CD4-positive, alpha-beta T cell treated with Interleukin-6 for 4 hours (primary cell): ENCODE measurements around the gene MAP4K2.

Source experiments
- DNase-seq: peaks from one replicate; pipeline ENCODE4 v3.0.0-alpha.2; 2020; ENCODE audit warnings: mixed read lengths

The MAP4K2 gene

DNA sequence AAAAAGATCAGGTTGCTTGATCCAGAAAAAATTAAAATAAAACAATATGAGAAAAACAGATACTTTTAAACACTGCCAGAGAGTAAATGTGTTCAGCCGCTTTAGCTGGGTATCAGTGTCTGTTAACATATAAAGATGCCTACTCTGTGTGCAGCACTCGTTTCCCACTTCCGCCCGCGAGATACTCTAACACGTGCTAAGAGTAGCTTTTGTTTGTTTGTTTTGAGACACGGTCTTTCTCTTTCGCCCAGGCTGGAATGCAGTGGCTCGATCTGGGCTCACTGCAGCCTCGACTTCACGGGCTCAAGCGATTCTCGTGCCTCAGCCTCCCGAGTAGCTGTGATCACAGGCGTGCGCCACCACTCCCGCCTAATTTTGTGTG is 7.9 kb upstream of the MAP4K2 start:
- DNase-seq, result no peak

DNA sequence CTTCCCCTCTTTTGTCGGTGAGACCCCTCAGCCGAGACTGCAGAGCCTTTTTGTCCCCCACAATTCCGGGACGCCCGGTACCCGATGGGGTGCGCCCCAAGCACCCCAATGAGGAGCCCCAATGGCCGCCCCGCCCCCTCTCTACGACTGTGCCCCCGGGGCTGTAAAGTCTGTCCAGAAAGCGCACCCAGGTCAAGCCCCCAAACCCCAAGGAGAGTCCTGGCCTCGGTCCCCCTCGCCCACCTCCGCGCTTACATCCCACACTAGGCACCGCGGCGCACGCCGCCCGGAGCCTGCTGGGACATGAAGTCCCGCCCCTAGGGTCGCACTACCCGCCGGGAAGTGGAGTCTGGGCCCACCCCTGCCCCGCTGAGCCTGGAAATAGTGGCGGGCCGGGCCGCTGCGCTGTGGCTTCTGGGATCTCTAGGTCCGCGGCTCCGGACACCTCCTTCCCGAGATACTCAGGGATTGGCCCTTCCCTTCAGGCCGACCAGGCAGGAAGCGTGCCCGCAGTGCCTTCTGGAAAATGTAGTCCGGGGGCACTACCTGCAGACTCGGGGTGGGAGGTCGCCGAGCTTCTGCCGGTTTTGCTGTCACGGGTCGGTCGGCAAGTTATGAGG is 7.4 kb upstream of the MAP4K2 start, which contains the start of gene MEN1:
TSS of gene MEN1 (minus strand) at position 281 of the 620 bp plus-strand sequence. CDS start 442 bp downstream, outside the sequence.
- DNase-seq, result peak; percentile 79

DNA sequence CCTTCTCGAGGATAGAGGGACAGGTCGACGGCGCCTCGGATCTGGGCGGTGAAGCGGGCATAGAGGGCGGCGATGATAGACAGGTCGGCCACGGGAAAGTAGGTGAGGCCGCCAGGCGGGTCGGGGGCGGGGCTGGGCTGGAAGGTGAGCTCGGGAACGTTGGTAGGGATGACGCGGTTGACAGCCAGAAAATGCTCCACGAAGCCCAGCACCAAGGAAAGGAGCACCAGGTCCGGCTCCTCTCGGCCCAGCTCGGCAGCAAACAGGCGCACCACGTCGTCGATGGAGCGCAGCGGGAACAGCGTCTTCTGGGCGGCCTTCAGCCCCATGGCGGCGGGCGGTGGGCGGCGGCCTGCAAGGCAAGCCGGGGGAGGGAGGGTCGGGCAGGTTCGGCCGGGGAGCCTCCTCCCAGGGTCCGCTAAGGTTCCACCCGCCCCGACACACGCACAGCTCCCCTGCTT is 6.8 kb upstream of the MAP4K2 start:
- peak; percentile 37 for DNase-seq

DNA sequence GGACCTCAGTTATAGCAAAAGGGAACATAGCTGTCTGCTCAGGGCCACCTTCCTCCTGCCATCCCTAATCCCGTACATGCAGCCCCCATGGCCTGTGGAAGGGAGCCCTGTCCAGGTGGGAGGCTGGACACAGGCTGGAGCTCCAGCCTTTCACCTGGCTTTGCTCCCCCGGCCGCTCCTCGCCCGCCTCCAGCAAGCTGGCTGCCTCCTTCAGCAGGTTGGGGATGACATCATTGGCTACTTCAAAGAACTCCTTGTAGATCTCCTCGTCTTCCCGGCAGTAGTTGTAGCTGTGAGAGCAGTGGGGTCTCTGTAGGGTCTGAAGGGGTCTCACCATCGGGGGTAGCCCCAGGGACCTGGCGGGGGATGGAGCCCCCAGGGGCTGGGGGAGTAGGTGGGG is 2.5 kb upstream of the MAP4K2 start:
- DNase-seq, result no peak

DNA sequence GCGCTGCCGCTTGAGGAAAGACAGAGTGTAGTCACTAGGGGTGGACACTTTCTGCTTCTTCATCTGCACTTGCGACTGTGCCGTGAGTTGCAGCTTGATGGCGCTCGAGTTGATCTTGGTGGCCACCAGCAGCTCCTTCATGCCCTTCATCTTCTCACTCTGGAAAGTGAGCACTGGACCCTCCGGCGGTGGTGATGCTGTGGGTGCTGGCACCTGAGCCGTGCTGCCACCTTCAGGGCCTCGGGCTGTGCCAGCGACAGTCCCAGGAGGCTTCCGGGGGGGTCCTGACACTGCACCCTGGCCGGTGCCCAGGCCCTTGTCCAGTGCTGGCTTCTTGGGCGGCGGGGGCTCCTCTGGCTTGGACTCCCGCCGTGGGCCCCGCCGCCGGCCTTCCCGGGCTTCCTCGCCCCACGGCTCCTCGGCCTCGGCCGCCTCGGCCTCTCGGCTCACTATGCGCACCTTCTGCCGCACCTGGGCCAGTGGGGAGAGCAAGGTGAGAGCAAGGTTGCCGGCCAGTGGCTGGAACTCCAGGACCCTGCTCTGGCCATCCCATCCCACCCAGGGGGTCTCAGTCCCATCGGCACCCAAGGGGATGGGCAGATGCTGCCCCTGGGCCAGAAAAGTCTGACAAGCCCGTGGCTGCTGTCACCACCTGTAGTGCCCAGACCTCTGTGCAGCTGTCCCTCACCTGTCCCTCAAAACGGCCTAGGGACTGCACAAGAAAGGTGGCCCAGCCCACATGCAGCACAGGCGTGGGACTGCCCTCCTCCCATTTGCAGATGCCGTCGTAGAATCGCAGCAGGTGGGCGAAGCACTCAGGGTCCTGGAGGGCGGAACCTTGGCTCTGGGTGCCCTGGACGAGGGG is 1.6 kb upstream of the MAP4K2 start:
- no peak for DNase-seq

DNA sequence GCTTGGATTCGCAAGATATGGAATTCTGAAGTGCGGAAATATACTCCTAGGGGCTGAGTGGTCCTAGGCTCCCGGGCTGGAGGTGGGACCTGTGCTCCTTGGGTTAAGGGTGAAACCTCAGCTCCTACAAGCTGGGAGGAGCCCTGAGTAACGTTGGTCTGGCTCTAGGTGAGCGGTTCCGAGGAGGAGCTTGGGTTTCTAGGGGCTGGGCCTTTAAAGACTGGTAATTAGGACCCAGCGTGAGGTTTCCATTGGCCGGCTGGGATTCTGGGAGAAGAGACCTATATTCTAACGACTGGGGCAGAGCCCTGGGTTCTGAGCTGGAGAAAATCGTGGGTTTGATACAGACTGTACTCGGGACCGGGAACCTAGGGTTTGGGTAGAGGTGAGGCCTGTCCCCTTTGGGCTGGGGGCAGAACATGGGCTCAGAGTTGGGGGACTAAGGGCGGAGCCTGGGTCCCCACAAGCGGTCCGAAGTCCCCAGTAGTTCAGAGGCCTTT is 882 bp upstream of the MAP4K2 start:
- no peak for DNase-seq

DNA sequence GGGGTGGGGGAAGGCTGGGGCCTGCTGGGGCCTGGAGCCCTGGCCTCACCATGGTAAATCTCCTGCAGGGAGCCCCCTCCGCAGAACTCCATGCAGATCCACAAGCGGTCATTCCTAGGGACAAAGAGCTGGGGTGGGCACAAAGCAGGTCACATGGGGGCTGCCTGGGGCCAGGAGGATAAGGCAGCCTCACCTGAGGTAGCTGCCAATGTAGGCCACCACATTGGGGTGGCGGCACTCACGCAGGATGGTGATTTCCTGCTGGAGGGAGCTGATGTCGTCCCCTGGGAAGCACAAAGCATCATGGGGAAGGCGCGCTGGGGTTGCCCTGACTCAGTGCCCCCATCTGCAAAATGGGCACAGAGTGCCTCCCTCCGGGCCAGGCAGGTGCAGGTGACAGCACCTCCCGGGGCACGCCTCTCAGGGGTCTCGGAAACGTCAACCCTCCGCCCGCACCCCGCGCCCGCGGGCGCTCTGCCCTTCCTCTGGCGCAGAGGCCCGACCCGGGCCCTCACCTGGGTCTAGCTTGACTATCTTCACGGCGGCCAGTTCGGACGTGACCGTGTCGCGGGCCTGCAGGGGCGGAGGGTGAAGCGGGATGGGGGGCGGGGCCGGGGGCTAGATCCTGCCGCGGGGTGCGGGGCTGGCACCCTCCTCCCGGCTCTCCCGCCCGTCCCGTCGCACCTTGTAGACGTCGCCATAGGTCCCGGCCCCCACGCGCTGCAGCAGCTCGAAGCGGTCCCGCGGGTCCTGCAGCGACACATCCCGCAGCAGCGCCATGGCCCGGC is 450 bp downstream of the MAP4K2 start:
- DNase-seq, result peak; percentile 61

DNA sequence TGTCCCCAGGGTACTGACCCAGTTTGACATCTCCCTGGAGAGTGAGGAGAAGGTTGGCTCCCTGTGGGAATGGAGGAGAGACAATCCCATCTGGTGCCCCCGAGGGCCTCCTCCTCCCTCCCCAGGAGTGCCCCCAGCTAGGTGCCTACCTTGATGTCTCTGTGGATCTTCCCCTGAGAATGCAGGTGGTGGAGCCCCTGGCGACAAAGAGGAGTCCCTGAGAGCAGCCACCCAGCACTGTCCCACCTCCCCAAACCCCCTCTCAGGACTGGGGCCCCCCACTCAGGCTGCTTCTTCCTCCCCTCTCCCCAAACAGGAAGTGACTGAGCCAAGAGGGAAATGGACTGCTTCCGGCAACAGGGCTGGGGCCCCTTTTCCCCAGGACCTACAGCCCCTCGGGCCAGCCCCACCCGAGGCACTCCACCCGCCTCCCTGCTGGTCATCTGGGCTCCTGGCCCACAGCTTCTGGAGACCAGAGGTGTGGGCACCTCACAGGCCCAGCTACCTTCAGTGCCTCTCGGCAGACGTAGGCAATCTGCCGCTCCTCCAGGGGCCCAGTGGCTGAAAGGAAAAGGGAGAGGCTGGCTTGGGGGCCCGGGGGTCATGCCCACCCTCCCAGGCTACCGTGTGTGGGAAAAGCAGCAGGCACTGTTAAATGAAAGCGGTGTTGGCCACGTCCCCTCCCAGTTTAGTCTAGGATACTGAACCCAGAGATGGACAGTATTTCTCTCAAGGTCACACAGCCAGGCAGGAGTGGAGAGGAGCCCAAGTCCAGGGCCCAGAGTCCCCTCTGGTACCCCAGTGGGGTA is 1.2 kb downstream of the MAP4K2 start:
- peak; percentile 22 for DNase-seq

DNA sequence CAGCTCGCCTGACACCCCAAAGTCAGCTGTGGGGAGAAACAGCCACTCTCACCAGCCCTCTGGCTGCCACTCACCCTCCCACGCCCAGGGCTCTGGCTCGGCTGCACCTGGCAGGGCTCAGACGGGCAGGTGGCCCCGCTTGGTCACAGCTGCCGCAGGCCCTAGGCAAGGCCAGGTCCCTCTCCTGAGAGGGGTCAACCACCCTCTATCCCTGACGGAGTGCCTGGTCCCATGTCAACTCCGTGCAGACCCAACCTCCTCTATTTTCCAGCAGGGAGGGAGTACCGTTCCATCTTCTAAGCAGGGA is 1.9 kb downstream of the MAP4K2 start:
- DNase-seq, result no peak

DNA sequence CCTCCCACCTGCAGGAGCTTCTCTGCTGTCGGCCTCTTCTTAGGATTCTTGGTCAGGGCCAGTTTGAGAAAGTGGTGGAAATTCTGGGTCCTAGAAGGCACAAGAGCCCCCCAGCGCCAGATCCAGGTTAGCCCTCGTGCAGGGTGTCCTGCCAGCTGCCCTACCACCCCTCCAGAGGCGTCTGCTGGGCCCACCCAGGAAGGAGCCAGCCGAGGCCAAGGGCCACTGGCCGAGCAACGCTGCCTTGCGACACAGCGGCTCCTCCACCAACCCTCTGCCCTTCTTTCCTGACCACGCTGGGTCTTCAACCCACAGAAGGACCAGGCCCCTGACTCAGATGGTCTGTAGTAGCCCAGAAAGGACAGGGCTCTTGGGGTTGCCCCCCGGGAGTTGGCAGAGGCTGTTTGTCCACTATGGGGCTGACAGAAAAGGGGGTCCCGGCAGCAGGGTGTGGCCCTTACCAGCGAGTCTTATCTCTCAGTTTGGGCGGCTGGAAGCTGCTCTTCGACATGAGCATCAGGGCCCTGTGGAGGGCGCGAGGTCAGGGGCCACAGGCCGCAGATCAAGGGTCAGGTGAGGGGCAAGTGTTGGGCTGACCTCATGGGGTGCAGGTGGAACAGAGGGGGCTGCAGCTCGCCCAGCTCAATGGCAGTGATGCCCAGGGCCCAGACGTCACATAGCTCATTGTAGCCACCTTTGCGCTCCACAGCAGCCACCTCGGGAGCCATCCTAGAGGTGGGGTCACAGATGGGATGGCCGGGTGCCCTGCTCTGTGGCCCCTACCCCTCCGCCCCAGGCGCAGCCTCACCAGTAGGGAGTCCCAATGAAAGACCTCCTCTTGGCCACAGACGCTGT is 2.5 kb downstream of the MAP4K2 start:
- DNase-seq, result no peak

DNA sequence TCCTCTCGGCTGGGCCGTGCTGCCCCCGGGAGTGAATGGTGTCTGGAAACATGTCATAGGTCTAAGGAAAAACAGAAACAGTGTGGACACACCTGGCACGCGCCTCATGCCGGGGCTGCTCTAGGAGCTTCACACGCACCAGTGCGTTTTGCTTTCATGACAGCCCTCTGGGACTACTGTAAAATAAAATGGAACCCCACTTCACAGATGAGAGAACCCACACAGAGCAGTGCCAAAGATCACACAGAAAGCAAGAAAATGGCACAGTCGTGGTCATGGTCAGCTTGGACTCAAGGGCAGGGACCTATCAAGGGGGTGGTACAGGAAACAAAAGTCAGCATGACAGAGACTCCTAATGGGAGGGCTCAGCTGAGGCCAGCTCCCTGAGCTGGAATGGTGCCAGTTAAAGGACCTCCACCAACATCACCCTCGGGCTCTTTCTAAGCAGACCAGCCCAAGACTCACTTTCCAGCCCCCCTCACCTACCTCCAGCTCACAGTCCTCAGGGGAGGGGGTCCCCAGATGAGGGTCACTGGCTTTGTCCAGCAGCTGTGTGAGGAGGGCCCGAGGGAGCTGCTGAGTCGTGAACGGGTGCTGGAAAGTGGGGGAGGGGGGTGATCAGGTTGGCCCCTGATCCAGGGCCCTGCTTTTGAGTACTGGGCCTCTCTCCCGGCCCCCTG is 3.3 kb downstream of the MAP4K2 start:
- no peak for DNase-seq

DNA sequence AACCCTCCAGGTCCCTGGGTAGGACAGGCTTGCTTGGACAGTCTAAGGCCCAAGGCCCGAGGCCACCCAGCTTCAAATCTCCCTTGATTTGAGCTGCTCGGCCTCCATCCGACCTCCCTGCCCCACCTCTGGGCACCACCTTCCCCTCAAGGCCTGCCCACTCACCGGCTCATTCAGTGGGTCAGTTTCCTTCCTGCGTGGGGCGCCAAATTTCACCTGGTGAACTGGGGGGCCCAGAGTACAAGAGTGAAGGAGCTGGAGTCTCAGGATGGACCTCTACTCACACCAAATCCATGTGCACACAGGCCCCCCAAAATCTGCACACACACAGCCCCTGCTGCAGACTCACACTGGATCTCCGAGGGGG is 3.8 kb downstream of the MAP4K2 start:
- DNase-seq, result no peak

DNA sequence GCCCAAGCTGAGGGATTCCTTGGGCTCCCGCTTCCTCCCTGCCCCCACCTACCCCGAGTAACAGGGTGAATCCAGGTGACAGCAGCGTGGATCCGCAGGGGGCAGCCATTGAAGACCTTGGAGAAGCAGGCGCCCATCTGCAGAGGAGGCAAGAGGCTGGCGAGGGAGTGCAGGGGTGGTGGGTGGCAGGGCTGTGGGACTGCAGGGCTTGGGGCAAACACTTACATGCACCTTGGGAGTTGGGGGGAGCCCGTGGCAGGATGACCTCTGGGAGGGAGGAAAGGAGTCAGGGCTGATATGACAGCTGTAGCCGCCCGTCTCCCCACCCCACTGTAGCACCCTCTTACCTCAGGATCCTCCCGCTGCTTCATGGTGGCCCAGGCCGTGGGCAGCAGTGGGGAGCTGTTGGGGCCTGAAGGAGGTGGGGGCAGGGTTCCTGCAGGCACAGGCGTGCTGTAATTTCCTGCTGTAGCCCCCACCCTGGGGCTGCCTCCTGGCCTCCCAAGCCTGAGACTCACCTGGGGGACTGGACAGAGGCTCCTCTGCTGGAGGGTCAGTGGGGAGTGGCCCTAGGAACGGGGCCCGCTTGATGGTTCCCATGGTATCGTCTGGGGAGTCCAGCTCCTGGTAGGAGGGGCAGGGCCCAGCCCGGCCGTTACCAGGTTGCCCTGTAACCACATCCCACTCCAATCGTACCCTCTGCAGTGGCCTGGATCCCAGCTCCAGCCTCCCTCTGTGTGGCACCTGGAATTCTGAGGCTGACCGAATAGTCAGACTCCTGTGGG is 6.1 kb downstream of the MAP4K2 start:
- DNase-seq, result no peak

DNA sequence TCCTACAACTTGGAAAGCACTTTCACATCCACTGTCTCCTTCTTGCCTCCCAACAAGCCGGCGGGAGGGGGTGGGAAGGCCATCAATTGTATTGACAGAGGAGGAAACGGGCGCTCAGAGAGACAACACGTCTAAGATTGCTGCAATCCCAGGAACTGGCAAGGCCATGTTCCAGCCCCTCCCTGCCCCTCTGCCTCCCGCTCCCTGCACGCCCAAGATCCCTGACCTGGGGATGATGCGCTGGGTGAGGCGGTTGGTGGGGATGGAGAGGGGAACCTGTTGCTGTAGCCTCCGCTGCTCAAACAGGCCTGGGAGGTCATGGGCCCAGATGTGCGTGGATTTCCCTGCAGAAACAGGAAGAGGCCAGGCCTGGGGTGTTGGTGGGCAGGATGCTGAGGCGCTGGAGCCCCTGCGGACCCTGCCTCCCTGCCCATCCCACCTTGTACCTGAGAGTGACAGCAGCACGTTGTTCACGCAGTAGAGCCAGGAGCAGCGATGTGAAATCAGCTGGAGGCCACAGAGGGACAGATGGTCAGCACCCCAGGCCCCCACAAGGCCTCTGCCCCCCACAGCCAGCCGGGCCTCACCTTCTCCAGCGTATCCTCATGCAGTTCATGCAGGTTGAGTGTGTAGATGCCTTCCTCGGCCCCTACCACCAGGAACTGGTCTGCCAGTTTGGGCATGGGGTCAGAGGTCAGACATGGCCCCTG is 6.8 kb downstream of the MAP4K2 start:
- no peak for DNase-seq

DNA sequence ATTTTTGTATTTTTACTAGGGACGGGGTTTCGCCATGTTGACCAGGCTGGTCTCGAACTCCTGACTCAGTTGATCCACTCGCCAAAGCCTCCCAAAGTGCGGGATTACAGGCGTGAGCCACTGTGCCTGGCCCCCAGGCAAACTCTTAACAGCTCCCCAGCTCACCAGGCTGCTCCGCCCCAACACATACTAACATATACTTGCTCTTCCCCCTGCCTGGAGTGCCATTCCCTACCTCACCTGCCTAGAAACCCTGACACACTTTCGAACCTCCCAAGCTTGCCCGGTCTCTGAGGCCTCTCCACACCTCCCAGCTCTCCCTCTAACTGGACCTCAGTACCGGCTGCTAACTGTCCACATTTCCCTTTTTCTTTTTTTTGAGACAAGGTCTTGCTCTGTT is 8.5 kb downstream of the MAP4K2 start:
- no peak for DNase-seq

DNA sequence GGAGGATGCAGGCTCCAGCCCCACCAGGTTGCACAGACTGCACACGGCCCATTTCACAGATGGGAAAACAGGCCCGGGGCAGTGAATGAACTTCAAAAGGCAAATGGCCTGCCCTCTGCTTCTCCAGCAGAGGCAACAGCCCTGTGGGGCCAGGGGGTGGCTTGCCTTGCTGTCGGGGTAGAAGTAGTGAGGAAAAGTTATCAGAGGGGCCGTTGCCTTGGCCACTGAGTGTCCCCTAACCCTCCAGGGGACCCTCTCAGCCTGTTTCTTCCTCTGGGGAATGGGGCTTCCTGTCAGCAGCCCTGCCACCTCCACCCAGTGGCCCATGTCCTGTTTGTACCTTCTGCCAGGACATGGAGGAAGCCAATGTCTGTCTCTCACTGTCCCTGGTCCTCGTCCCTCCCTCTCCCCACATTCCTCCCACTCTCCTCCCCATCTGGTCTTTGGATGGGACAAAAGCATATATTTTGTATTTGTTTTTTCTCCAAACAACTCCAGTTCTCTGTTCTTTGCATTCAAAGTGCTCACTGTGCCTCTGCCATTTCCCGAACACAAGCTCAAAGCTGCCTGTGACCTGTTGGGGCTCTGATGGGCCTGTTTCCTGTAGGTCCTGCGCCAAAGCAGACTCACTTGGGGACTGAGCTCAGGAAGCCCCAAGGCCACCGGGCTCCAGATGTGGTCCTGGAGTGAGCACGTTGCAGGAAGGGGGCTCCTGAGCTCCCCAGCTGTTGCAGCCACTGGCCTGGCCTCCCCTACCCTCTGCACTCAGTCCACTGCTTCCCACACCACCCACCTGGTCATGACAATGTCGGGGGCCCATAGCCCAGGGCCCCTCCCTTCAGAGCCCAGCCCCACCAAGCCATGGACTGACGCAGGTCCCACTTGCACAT is 9.5 kb downstream of the MAP4K2 start:
- no peak for DNase-seq

DNA sequence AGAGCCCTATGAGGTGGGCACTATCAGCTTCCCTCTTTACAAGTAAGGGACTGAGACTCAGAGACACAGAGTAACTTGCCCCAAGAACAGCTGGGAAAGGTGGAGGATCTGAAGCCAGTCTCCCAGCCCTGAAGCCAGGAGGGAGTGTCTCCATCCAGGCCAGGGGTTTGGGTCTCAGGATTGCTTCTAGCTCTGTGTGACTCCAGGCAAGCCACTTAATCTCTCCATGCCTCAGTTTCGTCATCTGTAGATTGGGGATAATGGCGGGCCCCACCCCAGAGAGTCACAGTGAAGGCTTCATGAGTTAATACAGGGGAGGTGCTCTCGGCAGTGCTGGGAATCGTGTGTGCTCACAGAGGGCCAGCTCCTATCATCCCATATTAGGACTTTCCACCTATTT is 10.5 kb downstream of the MAP4K2 start:
- DNase-seq, result no peak

DNA sequence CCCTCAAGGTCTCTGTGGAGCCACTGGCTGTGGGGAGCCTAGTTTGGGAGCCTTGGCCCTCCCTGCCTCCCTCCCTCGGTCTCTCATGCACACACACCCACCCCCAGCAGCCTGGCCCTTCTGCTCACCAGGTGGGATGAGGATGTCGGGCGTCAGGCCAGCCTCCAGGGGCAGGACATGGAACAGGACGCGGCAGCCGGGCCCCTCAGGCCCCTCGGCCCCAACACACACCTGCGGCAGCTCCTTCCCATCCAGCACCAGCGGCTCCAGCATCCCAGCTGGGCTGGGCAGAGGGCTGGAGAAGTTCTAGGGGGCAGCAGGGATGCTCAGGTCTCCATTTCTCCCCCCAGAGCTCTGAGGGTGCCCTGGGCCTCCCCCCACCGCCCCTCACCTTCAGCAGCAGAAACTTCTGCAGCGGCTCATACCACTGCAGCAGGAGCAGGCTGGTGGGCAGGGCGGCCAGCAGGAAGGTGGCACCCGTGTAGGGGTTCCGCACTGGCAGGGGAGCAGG is 11.2 kb downstream of the MAP4K2 start:
- DNase-seq, result no peak
